ENCODE measurements around the gene HOXD8. TPM values are rescaled to one million over a fixed set of nuclear protein-coding genes. Genes with fewer than 3 reads are reported as not detected.

HOXD8 gene
- total RNA-seq, 1 experiment from 2014 or later = 22.0 TPM

DNA sequence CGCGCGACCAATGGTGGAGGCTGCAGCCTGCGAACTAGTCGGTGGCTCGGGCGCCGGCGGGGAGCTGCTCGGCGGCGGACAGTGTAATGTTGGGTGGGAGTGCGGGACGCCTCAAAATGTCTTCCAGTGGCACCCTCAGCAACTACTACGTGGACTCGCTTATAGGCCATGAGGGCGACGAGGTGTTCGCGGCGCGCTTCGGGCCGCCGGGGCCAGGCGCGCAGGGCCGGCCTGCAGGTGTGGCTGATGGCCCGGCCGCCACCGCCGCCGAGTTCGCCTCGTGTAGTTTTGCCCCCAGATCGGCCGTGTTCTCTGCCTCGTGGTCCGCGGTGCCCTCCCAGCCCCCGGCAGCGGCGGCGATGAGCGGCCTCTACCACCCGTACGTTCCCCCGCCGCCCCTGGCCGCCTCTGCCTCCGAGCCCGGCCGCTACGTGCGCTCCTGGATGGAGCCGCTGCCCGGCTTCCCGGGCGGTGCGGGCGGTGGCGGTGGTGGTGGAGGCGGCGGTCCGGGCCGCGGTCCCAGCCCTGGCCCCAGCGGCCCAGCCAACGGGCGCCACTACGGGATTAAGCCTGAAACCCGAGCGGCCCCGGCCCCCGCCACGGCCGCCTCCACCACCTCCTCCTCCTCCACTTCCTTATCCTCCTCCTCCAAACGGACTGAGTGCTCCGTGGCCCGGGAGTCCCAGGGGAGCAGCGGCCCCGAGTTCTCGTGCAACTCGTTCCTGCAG lies 6.7 kb upstream of the HOXD8 start, which contains the start of gene HOXD9:
Gene HOXD9 (plus strand): TSS at position 37 of the 728 bp plus-strand sequence. CDS start 50 bp downstream, at position 87.
- in situ Hi-C loops (cut with HindIII; ENCODE audit: low pct_unique_long_range_greater_than_20kb, low sequenced_read_pairs) = no loop called here

DNA sequence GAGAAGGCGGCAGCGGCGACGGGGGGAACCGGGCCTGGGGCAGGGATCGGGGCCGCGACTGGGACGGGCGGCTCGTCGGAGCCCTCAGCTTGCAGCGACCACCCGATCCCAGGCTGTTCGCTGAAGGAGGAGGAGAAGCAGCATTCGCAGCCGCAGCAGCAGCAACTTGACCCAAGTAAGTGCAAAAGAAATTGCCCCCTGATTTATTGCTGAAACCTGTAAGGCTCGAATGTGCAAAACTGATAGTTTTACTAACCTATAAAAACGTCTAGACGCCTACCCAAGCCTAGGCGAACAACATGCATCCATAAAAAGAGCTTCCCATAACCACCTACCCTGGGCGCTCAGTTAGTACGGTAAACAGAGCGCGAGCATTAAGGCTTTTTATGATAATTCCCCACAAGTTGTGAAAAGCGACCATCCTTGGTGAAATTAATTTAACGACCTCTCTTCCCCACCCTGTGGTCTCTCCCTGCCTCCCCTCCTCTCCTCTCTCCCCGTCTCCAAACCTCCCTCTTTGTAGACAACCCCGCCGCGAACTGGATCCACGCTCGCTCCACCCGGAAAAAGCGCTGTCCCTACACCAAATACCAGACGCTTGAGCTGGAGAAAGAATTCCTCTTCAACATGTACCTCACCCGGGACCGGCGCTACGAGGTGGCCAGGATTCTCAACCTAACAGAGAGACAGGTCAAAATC lies 5.9 kb upstream of the HOXD8 start:
- DNase-seq (ENCODE audit: low read depth) = no peak
- in situ Hi-C loops (cut with HindIII; ENCODE audit: low pct_unique_long_range_greater_than_20kb, low sequenced_read_pairs) = no loop called here

More for the DNA sequence above, 6.7 kb upstream of the HOXD8 start, which contains the start of gene HOXD9:
- peak; percentile 87 for DNase-seq (ENCODE audit: low read depth)

DNA sequence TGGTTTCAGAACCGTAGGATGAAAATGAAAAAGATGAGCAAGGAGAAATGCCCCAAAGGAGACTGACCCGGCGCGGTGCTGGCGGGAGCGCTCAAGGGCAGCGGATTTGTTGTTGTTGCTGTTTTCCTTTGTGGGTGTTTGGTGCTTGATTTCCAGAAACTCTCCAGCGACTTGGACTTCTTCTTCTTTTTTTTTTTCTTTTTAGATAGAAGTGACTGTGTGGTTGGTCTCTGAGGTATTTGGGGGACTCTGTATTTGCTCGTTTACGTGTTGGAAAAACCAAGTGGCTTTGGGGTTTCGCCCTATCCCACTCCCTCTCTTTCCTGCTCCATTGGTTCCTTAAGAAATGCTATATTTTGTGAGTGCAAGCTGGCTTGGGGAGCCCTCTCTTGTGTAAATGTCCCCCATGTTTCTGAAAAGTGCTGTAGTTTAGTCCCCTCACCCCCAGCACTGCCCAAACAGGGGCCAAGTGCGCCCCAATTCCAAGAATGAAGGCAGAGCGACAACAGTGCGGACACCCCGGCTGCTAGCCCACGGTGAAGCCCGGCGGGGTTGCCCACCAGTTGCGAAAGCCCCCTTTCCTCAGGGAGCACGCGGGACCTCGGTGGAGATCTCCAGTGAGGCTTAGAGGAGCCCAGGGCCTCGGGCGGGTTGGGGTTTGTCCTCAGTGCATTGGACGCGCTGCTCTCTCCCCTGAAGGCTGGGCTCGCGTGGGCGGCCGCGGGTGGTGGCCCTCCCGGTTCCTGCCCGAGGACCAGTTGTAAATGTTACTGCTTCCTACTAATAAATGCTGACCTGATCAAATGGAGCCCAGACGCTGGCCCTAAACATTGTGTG lies 5.2 kb upstream of the HOXD8 start:
- in situ Hi-C loops (cut with HindIII; ENCODE audit: low pct_unique_long_range_greater_than_20kb, low sequenced_read_pairs) = no loop called here

DNA sequence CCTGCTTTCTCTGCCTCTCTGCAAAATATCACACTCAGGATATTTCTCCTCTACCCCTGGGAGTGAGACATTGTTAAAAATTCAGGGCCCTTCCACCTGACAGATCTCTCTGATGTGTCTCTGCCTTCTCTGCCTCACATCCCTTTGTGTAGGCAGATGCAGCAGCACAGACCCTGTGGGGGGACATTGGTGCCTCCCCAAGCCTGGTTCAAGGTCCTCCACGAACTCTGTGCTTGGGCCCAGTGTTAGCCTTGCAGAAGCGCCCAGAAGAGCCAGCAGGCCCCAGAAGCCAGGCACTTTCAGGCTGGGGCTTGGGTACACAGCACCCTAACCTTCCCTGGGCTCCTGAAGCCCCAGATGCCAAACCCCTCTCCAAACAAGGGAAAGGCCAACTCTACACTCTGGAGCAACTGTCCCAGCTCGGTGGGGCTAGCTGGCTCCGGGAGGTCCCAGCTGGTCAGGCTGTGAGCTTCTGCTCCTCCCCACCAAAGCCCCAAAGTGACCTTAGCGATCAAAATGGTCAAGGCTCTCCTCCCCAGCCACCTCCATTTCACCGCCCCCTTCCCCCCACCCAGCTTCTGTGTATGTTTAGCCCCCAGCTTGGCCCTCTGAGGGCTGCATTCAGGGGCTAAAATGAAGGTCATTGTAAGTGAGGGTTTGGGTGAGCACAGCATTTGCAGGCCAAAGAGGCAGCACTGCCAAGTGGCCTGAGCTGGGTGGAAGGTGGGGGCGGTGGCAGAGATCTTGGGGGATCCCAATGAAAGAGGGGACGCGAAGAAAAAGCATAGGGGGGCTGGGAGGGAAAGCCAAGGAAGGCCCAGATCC lies 4.3 kb upstream of the HOXD8 start:
- DNase-seq (ENCODE audit: low read depth) = no peak
- in situ Hi-C loops (cut with HindIII; ENCODE audit: low pct_unique_long_range_greater_than_20kb, low sequenced_read_pairs) = no loop called here

More for the DNA sequence above, 5.2 kb upstream of the HOXD8 start:
- DNase-seq (ENCODE audit: low read depth) = no peak

DNA sequence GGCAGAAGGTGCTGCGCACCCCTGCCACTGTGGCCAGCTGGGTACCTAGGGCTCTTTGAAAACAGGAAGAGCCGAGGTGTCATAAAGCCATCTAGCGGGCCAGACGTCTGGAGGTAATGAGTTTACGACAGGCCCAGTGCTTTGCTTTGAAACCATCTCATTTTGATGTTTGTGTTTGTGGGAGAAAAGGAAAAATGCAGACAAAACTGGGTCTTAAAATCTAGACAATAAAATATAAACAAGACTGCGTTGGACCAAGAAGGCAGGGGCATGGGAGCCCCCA lies 3.8 kb upstream of the HOXD8 start:
- no peak for DNase-seq (ENCODE audit: low read depth)
- in situ Hi-C loops (cut with HindIII; ENCODE audit: low pct_unique_long_range_greater_than_20kb, low sequenced_read_pairs) = no loop called here

DNA sequence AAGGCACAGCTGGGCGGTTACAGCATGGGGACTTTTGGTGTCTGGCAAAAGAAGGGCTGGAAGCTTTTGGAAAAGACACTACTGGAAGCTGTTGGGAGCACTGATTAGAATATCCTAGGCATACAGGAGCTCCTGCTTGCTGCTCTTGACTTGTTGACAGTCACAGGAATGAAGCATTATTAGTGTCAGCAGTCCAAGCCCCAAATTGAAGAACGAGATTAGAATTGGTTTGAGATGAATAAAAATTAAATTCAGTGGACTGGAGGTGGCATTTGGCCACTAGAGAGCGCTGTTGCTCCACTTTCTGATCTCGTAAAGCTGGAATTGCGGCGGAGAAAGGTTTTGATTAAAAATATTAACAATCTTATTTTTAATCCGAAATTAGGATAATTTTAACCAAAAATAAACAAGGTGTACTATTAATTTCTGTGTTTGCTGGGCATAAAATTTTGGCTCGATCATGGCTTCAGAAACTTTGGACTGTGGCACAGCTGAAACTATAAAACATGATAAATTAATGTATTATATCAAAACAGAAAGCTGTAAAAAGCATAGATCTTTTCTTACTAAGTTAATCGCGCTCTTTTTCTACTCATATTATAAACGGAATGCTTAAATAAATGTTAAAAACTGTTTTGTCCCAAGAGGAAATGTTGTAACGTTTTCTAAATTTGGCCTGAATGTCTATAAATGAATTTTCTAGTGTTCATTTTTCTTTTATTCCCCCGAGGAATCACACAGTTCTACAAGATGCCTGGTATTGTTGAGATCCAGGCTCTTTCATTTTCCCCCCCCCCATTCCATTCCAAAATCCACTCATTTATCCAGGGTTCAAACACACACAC lies 2.4 kb upstream of the HOXD8 start:
- DNase-seq (ENCODE audit: low read depth) = no peak

DNA sequence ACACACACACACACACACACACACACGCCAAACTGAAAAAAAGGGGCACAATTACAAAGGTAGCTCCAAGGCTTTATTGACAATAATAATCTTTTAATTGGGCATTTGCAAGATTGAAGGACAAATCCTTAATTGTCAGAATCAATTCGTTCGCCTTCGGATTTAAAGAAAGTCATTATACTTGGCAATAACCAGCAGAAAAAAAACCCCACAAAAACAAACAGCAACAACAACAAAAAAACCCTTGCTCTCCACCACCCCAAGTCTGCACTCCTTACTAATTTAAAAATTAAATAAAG lies 1.8 kb upstream of the HOXD8 start:
- in situ Hi-C loops (cut with HindIII; ENCODE audit: low pct_unique_long_range_greater_than_20kb, low sequenced_read_pairs) = no loop called here
- no peak for DNase-seq (ENCODE audit: low read depth)

More for the DNA sequence above, 2.4 kb upstream of the HOXD8 start:
- in situ Hi-C loops (cut with HindIII; ENCODE audit: low pct_unique_long_range_greater_than_20kb, low sequenced_read_pairs) = no loop called here

DNA sequence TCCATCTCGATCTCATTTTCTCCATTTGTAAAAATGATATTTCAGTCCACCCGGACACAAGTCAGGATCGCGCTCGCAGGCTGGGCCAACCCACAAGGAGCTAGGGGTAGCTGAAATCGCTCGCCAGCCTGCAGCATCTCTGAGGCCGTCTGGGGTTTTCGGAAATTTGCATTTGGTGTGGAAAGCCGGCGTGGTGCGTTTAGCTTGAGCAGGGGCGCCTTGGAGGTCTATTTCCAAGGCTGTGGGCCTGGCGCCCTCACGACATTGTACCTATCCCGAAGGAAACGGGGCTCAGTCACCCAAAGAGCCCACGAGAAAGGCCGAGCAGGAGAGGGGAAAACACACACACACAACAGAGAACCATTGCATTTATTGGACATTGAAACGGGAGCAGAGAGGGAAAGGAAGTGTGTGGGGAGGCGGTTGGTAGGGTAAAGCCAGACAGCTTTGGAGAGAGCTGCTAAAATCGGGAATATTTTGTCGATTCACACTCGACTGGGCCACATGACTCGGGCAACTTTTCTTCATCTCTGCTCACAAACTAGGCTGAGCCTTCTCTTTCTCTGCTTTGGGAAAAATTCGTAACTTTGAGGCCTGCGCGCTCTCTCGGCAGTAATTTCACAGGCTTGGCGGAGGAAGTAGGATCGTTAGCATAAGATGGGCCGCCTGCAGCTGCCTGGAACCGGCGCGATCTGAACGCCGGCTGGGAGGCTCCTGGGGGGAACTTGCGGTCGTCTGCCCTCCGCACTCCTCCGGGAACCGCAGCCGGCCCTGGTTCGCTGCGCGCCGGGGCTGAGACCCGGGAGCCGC lies 1.1 kb upstream of the HOXD8 start:
- in situ Hi-C loops (cut with HindIII; ENCODE audit: low pct_unique_long_range_greater_than_20kb, low sequenced_read_pairs) = no loop called here
- no peak for DNase-seq (ENCODE audit: low read depth)

DNA sequence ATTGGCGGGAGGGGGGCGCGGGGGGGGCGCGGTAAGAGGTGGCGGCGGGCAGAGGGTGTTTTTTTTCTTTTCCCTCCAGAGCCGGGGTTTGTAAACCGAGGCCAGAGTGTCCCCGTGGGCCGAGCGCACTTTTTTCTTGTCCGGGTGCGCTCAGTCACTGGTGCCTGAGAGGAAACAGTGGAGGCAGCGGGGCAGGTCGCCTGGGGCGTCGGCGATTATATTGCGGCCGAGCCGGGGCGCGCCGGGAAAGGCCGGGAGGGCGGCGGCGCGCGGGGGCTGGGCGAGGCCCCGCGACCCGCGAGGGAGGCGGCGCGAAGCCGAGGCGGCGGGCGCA lies 275 bp downstream of the HOXD8 start:
- in situ Hi-C loops (cut with HindIII; ENCODE audit: low pct_unique_long_range_greater_than_20kb, low sequenced_read_pairs) = no loop called here
- no peak for DNase-seq (ENCODE audit: low read depth)

DNA sequence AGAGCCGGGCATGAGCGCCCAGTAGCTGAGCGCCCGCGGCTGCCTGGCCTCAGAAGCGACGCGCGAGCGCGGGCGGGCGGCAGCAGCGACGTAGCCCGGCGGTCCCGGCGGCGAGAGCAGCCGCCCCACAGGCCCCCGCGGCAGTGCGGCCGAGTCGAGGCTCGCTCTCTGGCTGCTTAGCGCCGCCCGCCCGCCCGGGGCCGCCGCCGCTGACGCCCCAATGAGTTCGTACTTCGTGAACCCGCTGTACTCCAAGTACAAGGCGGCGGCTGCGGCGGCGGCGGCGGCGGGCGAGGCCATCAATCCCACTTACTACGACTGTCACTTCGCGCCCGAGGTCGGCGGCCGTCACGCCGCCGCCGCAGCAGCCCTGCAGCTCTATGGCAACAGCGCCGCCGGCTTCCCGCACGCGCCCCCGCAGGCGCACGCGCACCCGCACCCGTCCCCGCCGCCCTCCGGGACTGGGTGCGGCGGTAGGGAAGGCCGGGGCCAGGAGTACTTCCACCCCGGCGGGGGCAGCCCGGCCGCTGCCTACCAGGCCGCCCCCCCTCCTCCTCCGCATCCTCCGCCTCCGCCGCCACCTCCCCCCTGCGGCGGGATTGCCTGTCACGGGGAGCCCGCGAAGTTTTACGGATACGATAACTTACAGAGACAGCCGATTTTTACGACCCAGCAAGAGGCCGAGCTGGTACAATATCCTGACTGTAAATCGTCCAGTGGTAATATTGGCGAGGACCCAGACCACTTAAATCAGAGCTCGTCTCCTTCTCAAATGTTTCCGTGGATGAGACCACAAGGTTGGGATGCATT lies 847 bp downstream of the HOXD8 start:
- DNase-seq (ENCODE audit: low read depth) = peak; percentile 74
- in situ Hi-C loops (cut with HindIII; ENCODE audit: low pct_unique_long_range_greater_than_20kb, low sequenced_read_pairs) = no loop called here

DNA sequence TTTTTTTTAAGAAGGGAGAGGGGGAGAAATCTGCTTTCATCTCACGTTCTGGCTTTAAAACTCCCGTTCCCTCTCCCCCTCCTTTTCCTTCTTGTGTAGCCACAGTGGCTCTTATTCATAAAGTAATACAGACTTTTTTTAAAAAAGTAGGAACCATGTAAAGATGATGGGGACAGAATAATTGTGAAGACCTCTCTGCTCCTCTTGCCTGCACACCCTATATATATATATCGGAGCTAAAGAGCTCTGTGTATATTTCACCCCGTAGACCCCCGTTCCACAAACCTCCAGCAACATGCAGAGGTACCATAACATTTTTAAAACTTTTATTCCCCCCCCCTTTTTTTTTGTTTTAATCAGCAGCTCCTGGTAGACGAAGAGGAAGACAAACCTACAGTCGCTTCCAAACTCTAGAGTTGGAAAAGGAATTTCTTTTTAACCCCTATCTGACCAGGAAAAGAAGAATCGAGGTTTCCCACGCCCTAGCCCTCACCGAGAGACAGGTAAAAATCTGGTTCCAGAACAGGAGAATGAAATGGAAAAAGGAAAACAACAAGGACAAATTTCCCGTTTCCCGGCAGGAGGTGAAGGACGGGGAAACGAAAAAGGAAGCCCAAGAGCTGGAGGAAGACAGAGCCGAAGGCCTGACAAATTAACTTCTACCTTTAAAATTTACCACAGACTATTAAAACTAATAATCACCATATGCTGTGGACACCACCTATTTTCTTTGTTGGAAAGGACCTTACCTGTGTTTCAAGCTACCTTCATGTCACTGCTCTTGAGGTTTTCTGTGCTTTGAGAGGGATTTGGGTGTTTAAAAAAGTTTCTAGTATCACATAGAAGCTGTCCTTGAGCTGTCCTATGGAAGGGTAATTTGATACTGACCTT lies 1.7 kb downstream of the HOXD8 start:
- in situ Hi-C loops (cut with HindIII; ENCODE audit: low pct_unique_long_range_greater_than_20kb, low sequenced_read_pairs) = no loop called here
- DNase-seq (ENCODE audit: low read depth) = no peak

DNA sequence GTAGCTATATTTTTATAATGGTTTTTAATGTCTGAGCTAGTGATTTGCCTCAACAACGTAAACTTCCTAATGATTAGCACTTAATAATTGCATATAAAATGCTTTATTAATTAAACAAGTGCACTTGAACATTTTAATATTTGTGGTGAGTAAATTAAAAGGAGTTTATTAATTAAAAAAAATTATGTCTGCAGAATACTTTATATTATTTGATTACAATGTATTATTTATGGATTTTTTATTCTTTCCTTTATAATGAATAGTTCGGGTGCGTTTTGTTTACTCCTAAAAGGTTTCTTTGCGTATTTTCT lies 2.3 kb downstream of the HOXD8 start:
- in situ Hi-C loops (cut with HindIII; ENCODE audit: low pct_unique_long_range_greater_than_20kb, low sequenced_read_pairs) = no loop called here
- no peak for DNase-seq (ENCODE audit: low read depth)

DNA sequence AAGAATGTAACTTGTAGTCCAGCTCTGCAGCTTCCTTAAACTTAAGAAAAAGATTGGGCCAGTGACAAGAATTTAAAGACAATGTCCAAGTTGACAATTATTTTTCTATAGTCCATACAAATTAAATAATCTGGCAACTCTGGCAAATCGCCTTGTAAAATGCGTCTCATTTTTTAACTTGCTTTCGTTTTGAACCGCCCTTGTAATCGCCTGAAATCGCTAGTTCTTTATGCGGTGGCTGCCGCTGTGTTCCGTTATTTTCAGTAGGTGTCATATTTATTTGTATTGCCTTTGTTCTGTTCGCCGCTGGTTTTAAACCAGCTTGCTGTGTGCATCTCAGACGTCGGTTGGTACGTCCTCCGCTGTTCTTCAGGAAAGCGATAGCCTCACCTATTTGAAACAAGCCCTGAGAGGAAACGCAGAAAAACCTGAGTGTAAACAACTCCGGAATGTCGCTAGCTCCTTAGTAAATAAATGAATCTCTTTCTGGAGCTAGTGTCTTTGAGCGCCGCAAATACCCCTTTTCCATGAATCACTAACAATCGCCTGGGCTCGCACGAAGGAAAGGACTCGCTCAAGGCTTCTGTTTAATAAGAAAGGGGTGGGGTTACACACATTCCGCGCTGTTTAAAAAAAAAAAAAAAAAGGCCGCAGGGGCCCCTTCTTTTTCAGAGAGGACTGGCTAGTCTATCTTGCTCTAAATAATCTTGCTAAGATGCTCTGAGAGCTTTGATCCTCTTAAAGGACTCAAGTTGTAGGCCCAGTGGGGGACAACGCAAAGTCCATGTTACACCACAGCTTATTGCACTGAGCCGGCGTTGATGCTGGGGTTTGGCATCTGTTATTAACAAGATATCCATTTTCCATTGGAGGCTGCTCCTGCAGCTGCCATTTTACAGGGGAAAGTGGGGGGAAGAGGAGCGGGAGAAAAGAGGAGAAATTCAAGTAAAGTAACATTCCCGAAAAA lies 3.0 kb downstream of the HOXD8 start:
- in situ Hi-C loops (cut with HindIII; ENCODE audit: low pct_unique_long_range_greater_than_20kb, low sequenced_read_pairs) = no loop called here
- DNase-seq (ENCODE audit: low read depth) = no peak

DNA sequence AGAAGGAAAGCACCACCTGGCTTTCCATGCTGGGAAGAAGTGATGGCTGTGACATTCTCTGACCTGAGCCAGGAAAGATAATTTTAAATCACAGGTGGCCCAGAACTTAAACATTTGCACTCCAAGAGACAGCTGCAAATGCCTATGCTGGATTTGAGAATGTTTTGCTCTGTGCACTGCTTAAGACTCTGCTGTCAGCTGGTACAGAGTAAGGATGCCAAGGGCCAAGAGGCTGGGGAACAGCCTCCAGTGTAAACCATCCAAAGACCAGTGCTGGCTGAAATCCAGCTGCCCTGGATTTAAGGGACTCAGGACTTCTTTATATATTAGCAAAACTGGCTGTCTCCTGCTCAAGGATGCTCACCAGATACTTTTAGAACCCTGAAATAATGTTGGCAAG lies 3.9 kb downstream of the HOXD8 start:
- in situ Hi-C loops (cut with HindIII; ENCODE audit: low pct_unique_long_range_greater_than_20kb, low sequenced_read_pairs) = no loop called here
- DNase-seq (ENCODE audit: low read depth) = no peak

DNA sequence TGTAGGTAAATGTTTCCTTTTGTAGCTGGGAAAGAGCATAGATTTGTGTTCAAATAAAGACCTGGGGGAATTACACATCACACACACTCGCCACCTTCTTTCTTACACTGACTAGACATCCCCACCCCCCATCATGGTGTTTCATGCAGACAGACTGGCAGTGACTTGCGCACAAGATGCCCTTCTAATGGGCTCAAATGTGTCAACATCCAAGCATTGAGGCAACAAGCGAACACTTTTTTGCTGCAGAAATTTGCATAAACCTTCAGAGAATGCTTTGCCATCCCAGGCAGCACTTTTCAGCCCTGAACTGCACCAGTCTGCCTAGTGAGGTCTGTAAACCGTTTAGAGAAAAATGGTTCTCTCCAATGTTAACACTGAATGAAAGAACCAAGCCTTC lies 4.5 kb downstream of the HOXD8 start:
- no peak for DNase-seq (ENCODE audit: low read depth)
- in situ Hi-C loops (cut with HindIII; ENCODE audit: low pct_unique_long_range_greater_than_20kb, low sequenced_read_pairs) = no loop called here
